Measurements from ENCODE around the gene FAM72B. TPM values are rescaled to one million over a fixed set of nuclear protein-coding genes. Genes with fewer than 3 reads are reported as not detected.
"Not testable (repeated sequence)": the region's sequence is repeated elsewhere in the genome, so short reads cannot be mapped to it uniquely, and the experiment has no call there.

Gene FAM72B
- total RNA-seq, 1 donor from 2014 or later, result 22.5 TPM

DNA sequence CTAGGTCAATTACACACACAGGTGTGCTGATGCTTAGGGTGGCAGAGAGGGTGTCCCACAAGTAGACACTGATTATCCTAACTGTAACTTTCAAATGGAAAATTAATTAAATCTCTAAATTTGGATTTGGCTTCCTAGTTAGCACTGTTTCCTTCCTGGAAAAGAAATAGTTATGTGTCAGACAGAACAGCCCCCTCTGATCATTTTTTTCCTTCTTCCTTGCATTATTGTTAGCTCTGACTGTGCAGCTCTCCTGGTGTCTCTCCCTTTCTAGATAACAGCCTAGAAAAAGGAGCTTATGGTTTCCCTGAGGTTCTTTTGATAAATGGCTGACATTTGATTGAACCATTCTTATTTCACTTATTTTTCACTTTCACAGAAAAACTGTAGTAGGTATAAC is 31.4 kb downstream of the FAM72B start:
- intact Hi-C loops (cut with micrococcal nuclease), result not testable (repeated sequence)

DNA sequence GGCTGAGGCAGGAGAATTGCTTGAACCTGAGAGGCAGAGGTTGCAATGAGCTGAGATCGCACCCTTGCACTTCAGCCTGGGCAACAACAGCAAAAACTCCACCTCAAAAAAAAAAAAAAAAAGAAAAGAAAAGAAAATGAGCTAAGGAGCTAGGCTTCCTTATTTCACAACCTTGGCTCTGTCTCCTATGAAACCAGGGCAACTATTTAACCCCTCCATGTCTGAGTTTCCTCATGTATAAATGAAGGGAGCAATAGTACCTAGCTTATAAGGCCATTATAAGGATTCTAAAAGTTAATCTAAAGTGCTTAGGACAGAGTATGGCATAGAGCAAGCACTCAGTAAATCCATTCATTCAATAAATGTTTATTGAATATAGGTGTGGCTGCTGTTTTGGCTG is 32.8 kb downstream of the FAM72B start:
- intact Hi-C loops (cut with micrococcal nuclease), result not testable (repeated sequence)

DNA sequence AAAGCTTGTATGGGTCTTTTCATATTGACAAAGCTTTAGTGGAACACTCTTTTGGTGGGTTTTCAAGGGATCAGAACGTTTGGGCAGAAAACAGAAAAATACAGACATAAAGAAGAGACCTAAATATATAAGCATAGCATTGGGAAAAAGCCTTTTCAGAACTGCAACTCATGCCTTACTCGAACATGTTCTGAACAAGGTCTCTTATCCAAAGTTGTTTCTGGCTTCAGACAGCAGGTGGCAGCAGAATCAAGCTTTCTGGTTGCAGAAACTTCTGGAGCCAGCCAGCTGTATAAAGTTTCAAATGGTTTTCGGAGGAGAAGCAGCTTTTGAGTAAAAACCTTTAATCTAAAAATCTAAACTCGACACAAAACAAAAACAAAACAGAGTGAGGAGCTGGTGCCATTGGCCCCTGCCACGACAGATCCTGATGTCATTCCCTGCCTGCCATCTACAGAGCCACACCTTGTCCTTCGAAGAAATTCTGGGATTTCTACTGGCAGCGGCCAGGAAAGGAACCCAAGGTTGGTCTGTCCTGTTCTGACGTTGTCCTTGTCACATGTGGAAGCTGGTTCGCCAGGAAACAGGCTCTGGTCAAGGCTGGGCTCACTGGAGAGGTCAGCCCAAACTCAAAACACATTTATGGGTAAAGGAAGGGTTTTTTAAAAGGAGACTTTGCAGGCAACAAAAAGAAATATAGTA is 35.5 kb downstream of the FAM72B start:
- intact Hi-C loops (cut with micrococcal nuclease), result not testable (repeated sequence)

DNA sequence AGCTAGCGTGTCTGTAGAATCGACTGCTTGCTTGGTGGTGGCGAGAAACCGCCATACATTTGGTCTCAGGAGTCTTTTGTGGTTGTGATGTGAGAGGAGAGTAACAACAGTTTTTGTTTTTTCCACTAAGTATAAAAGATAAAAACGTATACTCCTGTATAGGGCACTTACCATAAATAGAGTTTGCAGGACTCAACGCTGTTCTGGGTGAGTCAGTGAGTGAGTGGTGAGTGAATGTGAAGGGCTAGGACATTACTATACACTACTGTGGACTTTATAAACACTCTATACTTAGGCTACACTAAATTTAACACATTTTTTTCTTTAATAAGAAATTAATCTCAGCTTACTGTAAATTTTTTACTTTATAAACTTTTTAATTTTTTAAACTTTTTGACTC is 43.7 kb downstream of the FAM72B start:
- intact Hi-C loops (cut with micrococcal nuclease), result not testable (repeated sequence)

DNA sequence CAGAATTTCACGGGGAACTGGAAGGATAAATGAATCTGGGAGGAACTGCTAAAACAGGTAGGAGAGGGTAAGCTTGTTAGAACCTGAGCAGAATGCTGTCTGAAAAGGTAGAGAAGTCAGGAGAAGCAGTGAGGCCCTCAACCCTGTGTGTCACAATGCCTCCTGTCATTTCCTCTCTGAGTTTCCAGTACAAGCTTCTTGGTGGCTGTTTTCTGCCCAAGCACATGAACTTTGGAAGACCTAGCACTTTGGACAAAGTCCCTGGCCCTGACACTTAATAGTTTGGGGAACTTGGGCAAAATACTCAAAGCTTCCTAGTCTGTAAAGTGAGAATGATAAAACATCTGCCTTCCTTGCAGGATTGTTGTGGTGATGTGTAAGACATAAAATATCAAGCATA is 52.6 kb downstream of the FAM72B start:
- intact Hi-C loops (cut with micrococcal nuclease), result not testable (repeated sequence)

DNA sequence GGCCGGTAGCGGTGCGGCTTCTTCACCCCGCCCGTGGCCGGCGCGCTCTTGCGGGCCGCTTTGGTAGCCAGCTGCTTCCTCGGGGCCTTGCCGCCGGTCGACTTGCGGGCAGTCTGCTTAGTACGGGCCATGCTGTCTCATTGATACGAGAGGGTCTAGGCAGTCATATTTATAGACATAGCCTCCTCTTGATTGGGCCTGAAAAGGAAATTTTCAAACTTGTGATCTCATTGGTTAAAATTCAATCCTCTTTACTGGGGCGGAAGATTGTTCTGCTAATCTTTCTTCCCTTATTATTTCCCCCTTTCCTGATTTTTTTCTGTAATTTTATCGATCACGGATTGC is 65.7 kb downstream of the FAM72B start:
- intact Hi-C loops (cut with micrococcal nuclease), result not testable (repeated sequence)

Other genes with a start within 250 kb of the FAM72B start
- 34.8 and 37.8 TPM in 2 replicates for gene SRGAP2C, start 635 bp upstream of the FAM72B start, total RNA-seq

Data from T-helper 2 cell treated with Interferon-gamma antibody and Interleukin-4, amounts not matched to agents 100 ng/mL and 5 ng/mL, for 36 hours (primary cell).